GM18870 (cell line): ENCODE measurements around the gene SECTM1.

ENCODE experiments used
- ATAC-seq: cut with Tn5 transposase; IDR thresholded peaks from one replicate; pipeline ENCODE4 v1.9.1; 2021; ENCODE audit warnings: moderate library complexity; ENCODE audit not compliant: unreplicated experiment

Gene SECTM1

DNA sequence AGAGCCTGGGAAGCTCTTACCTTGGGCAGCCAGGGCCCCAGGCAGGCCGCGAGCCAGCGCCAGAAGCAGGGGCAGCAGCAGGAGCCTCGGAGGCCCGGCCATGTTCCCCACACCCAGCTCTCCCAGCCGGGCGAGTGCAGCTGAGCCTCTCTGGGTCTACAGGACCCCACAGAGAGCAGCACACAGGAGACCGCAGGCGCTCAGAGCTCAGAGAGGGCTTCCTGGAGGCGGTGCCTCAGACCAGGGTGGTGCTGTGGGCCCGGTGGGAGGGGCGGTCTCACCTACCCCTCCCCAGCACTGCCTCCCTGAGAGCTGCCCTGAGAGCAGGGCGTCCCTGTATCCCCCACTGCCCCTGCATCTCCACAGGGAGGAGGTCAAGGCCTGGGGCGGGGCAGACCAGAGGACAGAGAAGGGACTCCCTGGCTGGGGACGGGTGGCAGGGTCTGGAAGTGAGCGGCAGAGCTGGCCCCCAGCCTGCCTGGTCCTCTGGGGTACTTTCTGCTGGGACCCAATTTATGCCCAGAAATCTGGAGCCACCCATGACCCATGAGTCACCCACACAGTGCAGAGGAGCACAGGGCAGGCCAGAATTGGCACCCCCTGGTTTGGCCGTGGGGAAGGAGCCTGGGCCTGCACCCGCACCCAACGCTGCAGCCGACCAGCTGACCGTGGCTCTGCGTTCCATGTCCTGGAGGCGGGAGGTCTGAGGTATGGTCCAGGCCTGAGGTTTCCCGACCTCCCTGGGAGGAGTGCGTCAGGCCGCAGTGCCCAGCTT is 16.0 kb downstream of the SECTM1 start, which contains the start of gene CD7:
Gene CD7 (minus strand): TSS at position 215 of the 775 bp plus-strand sequence. CDS start 113 bp downstream, at position 102.
- no peak for ATAC-seq

DNA sequence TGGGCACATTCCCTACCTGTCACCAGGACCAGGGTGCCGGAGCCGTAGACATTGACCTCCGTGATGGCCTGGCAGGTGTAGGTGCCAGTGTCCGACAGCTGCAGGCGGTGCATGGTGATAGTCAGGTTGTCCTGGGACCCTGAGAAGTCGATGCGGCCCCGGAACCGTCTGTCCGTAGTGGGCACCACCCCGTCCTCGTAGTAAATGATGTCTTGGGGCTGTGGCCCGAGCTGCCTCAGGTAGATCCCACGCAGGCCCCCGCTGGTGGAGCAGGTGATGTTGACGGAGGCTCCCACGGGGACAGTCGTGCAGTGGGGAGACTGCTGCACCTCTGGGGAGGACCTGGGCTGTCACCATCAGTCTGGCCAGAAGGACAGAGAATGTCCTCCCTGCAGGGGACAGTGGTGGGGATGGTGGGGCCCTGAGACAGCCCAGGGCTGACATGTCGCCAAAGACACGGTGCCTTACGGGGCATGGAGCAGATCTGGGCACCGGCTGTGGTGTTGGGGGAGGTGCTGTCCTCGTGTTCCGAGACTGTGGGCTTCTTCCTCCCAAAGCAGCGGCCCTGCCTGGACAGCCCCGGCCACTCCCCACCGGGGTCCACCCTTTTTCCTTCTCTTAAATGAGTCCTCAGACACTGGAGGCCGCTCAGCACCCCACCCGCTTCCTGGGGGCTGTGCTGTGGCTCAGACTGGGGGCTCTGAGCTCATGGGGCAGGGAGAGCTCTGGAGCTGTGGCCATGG is 16.7 kb downstream of the SECTM1 start:
- no peak for ATAC-seq

DNA sequence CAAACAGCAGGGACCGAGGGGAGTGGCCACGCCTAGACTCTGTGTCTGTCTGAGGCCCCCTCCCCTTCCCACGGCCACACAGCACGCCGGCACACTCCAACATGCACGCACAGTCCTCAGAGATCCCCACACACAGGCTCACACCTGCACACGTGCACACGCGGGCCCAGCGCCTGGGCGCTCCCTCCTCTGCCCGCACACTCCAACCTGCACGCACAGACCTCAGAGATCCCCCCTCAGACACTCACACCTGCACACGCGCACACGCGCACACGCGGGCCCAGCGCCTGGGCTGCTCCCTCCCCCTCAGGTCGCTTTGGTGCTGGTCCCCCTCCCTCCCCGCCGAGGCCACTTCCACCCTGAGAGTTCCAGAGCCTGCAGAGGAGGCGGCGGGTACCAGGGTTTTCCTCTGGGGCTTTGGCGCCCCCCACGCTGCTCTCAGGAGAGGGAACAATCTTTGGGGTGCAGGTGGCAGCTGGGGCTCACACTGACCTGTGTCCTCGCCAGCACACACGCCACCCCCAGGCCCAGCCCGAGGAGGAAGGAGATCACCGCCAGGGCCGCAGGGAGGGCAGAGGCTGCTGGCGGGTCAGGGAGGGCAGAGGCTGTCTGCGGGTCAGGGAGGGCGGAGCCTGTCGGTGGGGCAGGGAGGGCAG is 17.7 kb downstream of the SECTM1 start:
- ATAC-seq = no peak

DNA sequence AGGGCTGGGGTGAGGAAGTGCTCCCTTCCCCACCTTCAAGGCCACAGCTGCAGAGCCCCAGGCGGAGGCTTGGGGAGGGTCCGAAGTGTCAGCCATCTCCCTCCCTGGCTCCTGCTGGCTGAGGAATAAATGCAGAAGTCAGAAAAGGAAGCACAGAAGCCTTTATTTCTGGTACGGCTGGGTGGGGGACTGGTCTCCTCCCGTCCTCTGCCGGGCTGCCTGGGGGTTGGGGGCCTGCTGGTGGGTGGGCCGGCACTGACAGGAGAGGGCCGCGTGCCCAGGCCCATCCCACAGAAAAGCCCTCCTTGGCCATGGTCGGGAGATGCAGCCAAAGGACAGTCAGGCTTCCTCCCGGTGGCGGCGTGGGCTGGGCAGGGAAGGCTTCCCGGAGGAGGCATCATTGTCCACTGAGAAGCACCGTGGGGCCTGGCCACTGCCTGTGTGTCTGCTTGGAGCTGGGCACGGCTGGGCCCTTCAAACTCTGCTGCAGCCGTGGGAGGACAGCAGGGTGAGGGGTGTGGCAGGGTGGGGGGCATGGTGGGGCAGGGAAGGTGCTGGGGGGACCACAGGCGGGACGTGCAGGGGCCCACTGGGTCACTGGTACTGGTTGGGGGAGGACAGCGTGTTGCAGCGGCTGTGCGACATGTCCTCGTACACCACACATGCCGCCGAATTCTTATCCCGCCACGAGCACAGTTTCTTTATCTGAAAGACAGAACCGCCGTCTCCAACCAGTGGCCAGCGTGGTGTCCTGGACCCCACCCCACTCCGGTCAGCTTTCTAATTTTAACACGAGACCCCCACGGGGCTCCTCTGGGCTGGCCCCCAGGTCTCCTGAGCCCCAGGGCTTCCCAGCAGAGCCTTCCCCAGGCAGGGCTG is 18.6 kb downstream of the SECTM1 start:
- no peak for ATAC-seq

DNA sequence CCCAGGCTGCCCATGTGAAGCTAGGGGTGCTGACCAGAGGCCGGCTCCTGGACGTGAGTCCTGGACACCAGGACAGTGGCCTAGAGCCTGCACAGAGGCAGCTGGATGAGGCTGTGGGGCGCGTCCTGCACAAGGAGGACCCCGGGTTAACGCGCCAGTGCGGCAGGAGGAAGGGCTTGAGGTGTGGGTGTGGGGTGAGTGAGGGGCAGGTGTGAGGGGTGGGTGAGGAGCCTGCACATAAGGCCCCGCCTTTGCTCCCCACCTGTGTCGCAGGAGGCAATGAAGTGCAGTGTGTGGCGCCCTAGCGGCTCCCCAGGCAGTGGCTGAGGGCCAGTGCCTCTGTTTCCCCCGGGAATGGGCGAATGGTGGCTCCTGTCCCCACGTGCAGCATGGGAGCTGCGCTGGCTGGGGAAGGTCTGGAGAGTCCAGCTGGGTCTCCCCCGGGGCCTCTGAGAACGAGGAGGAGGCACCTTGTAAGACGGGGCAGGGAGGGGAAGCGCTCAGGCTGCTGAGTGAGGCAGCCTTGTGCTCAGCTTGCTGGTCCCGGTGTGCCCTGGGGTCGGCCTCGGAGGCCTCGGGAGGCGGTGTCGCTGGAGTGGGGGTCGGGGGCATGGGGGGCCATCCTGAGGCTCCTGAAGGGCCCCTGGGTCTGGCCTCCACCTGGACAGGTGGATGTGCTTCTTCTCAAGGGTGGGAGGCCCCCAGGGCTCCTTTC is 19.4 kb downstream of the SECTM1 start:
- no peak for ATAC-seq

DNA sequence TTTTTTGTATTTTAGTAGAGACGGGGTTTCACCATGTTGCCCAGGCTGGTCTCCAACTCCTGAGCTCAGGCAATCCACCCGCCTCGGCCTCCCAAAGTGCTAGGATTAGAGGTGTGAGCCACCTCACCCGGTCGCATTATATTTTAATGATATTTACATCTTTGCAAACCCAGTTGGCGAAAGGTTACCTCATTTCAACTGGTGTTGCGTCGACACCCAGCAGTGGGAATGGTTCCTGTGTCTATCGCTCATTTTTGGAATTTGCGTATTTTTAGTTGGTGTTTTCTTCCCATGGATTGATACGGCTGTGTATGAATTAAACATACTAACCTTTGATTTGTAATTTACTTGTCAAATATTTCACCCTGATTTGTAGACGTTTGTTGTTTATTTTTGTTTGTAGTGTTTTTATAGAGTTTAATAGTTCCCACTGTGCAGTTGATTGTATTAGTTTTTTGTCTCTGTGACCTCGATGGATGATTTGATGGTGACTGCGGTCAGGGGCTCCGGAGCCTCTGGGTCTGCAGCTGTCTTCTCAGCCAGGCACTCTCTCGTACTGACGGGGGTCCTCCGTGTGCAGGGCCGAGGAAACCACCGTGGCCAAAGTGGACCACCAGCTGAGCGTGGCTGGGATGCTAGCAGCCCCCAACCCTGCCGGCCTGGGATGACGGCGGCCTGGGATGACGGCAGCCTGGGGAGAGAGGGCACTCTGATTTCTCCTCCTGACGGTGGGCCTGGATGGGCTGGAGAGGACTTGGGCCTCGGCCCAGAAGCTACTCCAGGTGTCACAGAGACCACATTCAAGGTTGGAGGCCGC is 20.2 kb downstream of the SECTM1 start:
- no peak for ATAC-seq

DNA sequence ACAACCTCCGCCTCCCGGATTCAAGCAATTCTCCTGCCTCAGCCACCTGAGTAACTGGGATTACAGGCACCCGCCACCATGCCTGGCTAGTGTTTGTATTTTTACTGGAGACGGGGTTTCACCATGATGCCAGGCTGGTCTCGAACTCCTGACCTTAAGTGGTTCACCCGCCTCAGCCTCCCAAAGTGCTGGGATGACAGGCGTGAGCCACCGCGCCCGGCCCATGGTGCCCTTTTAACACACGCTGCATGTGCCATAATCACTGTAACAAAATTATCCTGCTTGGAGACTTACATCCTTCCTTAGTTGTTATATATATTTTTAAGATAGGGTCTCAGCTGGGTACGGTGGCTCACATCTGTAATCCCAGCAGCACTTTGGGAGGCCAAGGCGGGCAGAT is 21.6 kb downstream of the SECTM1 start:
- no peak for ATAC-seq

DNA sequence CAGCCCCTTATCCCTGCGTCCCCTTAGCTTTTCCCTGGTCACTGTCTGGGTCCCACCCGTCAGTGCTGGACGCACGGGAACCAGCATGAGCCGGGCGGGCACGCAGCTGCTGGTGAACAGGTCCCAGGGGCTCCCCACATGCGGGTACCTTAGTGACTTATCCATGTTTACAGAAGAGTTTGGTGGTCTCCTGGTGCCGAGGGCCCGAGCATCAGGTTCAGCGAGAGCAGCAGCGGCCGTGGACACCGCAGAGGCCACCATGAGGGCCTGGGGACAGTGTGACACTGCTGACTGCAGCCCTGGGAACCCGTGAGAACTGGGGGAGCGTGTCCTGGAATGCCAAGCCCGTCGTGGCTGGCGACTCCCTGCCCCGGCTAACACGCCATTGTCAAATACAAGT is 22.7 kb downstream of the SECTM1 start:
- ATAC-seq = no peak

DNA sequence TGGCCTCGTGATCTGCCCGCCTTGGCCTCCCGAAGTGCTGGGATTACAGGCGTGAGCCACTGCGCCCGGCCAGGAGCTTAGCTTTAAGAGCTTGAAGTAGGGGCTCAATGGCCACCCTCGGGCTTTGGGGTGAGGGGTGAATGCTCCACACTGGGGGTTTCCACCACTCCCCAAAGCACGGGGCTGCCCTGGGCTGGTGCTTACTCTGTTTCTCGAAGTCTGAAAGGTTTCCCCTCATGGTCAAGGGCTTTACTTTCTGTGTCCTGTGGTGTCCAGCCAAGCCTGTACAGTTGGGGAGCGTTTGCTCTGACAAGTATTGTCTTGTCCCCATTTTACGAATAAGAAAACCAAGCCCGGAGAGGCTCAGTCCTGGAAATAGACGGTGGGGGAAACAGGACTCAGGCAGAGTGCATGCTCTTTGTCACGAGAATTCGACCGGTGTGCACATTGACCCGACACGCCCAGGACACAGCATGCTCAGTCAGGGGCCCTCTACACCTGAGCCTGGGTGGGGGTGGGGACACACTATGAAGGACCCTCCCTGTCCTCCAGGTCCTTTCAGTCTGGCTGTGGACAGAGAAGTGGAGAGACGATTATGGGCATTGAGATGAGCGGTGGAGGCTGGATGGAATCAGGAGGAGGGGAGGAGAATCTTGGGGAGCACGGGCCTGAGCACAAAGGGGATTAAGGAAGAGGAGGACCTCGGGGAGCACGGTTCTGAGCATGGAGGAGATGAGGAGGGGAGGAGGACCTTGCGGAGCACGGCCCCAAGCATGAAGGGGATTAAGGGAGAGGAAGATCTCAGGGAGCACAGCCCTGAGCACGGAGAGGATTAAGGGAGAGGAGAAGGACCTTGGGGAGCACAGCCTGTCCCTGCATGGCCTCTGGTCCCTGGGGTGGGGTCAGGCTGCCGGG is 23.7 kb downstream of the SECTM1 start:
- no peak for ATAC-seq

DNA sequence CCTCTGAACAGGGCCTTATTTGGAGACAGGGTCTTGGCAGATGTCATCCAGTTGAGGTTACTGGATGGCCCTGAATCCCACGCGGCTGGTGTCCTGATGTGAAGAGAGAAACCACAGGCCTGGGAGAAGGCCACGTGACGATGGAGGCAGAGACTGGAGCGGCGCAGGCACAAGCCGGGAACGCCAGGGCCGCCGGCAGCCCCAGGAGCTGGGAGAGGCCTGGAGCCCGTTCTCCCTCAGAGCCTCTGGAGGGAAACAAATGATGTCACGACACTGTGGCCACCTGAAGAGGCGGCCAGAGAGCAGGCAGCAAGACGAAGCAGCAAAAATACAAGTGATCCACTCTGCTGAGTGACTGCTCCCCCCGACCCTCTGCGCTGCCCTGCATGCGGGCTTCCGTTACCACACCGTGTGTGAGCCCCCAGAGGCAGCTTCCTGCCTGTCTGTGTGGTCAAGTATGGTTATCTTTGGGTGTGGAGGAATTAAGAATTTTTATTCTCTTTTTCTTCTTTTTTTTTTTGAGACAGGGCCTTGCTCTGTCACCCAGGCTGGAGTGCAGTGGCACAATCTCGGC is 27.8 kb downstream of the SECTM1 start:
- no peak for ATAC-seq

DNA sequence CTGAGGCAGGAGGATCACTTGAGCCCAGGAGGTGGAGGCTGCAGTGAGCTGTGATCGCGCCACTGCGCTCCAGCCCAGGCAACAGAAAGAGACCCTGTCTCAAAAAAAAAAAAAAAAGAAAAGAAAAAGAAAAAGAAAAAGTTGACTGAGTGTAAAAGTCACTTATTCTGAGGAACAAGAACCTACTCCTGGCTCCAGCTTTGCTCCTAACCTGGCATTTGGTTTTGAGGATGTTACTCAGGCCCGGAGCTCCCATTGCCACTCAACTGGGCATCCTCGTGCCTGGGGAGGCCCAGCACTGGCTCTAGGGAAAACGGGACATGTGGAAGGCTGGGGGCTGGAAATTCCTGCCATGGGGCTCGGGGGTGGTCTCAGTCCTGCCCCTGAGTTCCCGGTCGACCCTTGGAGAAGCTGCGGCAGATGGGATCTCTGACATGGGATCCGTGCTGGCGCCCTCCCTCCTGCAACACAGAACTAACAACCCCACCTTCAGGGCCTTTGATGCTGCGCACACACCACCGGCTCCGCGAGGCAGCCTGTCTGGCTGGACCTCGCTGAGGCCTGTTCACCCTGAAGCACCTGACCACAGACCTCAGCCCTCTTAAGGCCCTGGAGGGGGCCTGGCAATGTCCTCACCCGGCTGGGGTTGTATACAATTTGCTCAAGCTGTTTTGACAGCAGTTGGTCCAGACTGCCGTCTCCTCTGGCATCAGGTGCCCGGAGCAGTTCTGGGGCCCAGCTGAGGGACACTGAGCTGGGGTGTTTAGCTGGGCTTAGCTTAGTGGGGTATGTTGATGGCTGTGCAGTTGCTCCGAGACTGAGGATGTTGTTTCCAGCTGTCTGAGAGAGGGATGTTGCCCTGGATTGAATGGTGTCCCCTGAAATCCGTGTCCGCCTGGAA is 28.5 kb downstream of the SECTM1 start:
- ATAC-seq = no peak

DNA sequence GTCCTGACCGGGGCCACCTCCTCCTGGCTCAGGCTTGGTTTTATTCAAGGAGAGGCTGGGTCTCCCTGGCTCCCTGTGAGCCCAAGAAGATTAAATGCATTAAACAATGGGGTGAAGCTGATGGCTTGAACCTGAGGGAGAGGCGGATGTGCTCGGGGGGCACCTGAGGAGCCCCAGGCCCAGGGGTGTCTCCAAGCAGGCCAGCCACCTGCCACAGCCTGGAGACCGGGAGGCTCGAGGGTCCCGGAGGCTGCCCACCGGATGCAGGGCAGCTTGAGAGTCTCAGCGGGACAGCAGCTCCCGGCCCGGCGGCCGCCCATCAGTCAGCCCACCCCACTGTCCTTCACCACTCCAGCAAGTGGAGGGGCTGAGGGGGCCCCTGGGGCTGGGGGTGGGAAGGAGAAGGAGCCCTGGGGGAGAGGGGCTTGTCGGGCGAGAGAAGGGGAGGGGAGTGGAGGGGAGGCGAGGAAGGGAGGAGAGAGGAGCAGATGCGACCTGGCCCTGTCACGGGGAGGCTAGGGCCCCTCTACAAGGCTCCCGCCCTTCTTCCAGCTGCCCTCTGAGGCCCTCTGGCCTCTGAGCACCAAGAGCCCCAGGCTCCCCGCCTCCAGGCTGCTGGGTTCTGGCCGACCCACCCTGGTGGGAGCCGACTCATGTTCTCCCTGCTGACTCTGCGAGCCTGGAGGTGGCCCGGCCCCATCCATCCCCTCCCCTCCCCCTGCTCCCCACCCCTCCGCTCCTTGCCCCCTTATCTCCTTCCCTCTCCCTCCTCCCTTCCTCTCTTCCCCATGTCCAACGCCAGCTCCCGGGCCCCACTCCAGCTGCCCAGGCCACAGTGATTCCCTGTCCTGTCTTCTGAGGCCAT is 29.4 kb downstream of the SECTM1 start:
- no peak for ATAC-seq

DNA sequence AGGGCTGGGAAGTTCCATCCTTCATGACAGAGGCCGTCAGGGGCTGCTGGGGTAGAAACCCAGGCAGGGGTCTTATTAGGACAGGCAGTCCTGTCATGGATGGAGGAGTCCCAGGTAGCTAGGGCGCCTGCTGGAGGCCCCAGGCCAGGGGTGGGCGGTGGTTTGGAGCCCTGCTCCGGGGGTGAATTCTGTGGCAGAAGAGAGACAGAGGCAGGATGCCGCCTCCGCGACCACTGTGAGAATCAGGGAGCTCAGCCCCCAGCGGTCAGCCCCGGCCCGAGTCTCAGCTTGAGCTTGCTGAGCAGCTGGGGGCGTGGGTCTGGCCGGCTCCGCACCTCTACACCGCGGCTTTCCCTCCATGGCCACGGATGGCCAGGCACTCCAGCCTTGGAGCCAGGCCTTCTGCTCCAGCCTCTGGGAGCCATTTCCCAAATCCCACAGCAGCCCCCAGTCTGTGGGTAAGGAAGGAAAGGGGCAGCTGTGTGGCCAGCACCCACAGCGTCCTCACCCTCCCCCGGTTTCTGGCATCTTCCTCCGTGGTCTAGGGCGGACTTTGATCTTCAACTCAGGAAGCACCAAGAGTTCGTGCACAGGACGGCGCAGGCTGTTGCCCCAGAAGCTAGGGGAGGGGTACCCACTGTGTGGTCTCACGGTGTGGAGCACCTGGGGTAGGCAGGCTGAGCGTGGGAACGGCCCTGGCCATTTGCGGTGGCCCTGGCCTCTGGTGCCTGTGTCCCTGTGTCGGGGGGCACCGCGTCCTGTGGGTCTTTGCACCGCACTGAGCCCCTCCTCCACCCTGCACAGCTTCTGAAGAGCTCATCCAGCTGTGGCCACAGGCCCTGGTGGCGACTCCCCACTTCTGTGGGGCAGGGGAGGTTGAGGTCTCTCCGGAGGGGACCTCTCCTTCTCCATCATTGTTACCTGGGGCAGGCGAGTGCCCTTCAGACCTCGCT is 30.3 kb downstream of the SECTM1 start:
- ATAC-seq = no peak

DNA sequence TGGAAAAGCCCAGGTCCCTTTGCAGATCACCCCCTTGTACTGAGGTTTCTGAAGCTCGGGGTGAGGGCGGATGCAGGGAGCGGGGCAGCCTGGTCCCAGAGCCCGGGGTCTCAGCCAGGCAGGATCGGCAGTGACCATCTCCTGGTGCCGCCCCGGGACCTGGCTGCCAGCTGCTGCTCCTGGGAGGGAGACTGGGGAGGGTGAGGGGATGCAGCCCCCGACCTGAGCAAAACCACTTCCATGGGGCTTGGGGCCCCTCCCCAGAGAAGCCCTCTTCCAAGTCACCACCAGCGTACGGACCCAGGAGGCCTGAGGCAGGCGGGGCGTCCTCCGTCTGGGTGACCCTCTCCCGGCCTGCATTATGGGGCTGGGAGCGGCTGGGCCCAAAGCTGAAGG is 31.0 kb downstream of the SECTM1 start:
- no peak for ATAC-seq
